D721Med (cell line): Measurements from ENCODE around the gene DTD2.

Experiments used
- DNase-seq: peaks from one replicate; pipeline ENCODE4 v3.0.0; 2011; ENCODE audit warnings: low spot score; ENCODE audit not compliant: insufficient read length
- FAIRE-seq: peaks from 2 replicates; lab custom pipeline; 2011; peaks lifted over from hg19 to GRCh38; lab: Jason Lieb, UNC
- CTCF ChIP-seq: IDR thresholded peaks from 2 replicates; pipeline ENCODE4 v1.5.1; 2012; ENCODE audit warnings: mild to moderate bottlenecking, control low read depth; ENCODE audit not compliant: insufficient read depth; ENCODE audit errors: missing control alignments

The DTD2 gene

GRCh38 chr14:31429791-31430190 is 27.5 kb downstream of the DTD2 start:
- FAIRE-seq (no peak), DNase-seq (no peak)
- TF ChIP-seq CTCF: no peak

GRCh38 chr14:31428011-31428410 is 29.3 kb downstream of the DTD2 start:
- TF ChIP-seq CTCF: no peak
- no peak for FAIRE-seq
- no peak for DNase-seq

GRCh38 chr14:31426663-31427062 is 30.6 kb downstream of the DTD2 start:
- DNase-seq: no peak
- no peak for FAIRE-seq
- TF ChIP-seq CTCF: no peak

GRCh38 chr14:31425905-31426304 is 31.4 kb downstream of the DTD2 start:
- TF ChIP-seq CTCF: no peak
- FAIRE-seq (no peak), DNase-seq (no peak)

GRCh38 chr14:31421200-31421599 is 36.1 kb downstream of the DTD2 start:
- FAIRE-seq: no peak
- no peak for TF ChIP-seq CTCF
- DNase-seq: no peak

- peak; percentile 29 for TF ChIP-seq CTCF
- peak; percentile 78 for DNase-seq
- no peak for FAIRE-seq
Measured at GRCh38 chr14:31420319-31421111, 36.8 kb downstream of the DTD2 start, which contains the start of gene HEATR5A. Gene HEATR5A (minus strand): TSS chr14:31420550. CDS start chr14:31402975, 17,575 bp downstream.

- TF ChIP-seq CTCF: no peak
- FAIRE-seq (no peak), DNase-seq (no peak)
Measured at GRCh38 chr14:31419967-31420318, 37.4 kb downstream of the DTD2 start.
